NCI-H524 treated with DMSO at 0.1 percent for 48 hours (cell line): ENCODE measurements around the gene ZFAND6.

Experiments
- DNase-seq: peaks from one replicate; lab custom pipeline; 2025; lab: John Stamatoyannopoulos, UW

The ZFAND6 gene

GRCh38 chr15:80171787-80172186 lies 112.3 kb downstream of the ZFAND6 start:
- DNase-seq: no peak

DNA sequence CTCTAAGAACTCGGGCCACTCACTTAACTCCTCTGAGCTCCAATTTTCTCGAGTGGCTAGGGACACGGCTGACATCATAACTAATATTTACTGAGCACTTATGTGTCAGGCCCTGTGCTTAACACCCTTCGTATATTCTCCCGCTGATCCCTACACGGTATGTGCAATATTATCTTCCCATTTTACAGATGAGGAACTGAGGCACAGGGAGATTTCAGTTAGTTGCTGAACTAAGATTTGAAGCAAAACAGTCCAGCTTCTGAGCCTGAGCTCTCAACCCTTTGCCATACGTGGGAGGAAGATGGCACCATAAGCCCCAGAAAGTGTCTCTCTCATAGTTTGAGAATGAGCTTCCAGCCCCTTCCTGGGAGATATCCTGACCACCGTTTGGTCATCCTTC lies 112.9 kb downstream of the ZFAND6 start:
- no peak for DNase-seq

- no peak for DNase-seq
Observed at GRCh38 chr15:80173022-80173759, 113.7 kb downstream of the ZFAND6 start.

DNA sequence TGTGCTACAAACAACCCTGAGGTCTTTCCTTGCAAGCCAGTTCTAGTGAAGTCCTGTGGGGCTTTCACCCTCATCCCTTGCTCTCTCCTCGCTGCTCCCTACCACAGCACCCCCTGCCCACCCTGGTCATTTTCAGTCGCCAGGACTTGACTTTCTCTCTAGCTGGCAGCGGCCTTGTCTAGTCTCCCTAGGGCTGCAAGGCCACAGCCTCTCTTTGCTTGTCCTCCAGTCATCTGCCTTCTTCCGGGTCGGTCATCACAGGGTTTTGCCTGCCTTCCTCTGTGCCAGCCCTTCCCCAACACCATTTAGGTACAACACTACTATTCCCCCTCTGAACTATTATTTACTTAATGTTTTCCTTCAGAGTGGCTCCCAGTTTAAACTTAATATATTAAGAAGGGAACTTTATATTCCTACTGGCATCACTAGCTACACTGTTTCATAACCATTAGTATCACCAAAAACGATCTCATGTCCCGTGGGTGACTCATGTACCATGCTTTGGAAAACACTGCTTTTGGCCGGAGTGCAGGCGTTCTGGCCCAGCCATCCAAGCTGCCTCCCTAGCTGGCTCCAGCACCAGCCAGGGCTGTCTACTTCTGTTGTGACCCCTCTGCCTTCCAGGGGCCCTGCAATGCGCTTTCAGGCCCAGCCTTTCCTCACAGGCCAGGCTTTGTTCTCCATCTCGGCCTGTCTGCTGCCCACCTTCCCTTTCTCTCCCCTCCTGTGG lies 114.7 kb downstream of the ZFAND6 start:
- no peak for DNase-seq

- DNase-seq: no peak
Observed at GRCh38 chr15:80175436-80175835, 116.0 kb downstream of the ZFAND6 start.

DNA sequence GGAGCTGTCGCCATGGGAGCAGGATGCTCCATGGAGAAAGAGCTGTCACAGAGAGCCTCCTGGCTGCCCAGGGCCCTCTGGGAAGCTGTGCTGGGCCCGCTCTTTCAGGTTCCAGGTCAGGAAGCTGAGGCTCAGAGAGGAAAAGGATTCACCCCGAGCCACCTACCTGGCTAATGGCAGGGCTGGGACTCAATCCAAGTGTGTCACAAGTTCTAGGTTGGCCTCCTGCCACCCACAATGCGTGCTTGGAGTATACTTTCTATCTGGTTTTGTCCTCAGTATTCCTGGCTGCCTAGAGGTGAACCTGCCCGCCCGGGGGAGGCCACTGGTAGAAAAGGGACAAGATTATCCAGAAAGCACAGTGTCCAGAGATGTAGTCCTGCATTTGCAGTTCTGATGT lies 117.0 kb downstream of the ZFAND6 start:
- no peak for DNase-seq

DNA sequence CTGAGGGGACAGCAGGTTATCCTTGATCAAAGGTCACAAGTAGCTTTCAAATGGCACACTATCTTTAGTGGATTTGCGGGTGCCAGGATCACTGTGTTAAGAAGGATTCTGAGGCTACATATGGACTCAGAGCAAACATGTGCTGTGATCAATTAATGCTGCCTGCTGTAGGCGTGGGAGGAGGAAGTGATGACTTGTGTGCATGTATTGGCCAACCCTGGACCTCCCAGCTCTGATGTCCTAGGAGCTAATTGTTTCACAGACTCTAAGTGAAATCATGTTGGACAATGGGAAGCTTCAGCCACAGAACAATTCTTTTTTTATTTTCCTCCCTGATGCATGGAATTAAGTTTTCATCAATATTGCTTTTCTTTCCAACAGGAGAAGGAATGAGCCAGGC lies 117.7 kb downstream of the ZFAND6 start:
- DNase-seq: no peak

GRCh38 chr15:80179025-80179759 lies 119.7 kb downstream of the ZFAND6 start:
- DNase-seq: no peak

DNA sequence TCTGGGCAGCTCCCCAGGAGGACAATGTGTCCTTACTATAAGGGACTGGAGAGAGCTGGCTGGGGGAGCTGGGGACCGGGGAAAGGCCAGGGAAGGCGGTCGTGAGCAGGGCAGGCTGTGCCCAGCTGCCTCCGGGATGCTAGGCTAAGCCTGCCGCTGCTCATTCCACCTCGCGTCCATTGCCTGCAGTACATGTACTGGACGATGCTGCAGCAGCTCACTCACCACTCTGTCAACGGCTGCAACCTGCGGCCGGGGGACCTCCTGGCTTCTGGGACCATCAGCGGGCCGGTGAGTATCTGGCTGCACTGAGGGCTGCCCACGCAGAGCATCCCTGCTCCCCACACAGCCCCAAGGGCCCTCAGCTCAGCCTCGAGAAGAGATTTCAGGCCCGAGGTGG lies 120.5 kb downstream of the ZFAND6 start:
- no peak for DNase-seq

DNA sequence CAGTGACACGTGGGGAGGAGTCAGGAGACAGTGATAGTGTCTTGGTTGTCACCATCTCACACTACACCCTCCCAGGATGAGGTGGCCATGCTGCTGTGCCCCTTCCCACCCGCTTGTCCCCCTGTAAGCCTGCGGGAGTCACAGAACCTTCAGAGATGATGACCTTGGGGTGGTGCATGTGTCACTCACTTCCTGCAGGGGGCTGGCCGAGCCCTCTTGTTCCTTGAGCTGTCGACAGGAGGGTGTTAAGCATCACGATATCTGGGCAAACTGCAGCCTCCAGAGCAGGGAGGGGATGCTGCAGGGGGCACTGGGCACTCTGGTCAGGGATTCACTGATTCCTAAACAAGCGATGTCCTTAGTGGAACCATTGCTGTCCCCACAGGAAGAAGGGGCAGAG lies 121.0 kb downstream of the ZFAND6 start:
- DNase-seq: no peak

GRCh38 chr15:80180986-80181385 lies 121.5 kb downstream of the ZFAND6 start:
- DNase-seq: no peak

DNA sequence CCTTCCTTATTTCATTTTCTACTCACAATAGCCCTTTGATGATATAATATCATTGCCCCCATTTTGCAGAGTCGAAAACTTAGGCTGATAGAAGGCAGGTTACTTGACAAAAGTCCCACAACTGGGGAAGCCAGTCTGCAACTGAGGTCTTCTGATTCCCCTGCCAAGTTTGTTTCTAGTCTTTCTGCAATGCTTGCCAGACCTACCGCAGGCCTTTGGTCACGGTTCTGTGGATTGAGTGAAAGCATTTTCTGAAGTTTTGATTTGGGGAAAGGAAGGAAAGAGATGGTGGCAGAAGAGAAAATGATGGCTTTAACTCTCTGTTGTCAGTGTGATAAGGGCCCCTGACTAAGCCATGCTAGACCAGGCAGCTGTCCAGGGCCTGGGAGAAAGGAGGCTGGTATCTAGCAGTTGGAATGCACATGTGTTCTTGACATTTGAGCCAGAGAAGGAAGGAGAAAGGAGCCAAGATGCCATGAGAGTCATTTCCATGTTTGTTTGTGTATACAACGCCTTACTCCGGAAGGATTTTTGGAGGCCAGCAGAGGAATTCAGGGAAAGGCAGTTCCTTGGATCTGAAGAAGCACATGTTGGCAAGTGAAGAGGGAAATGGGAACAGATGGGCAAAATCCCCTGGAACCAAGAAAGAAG lies 123.3 kb downstream of the ZFAND6 start:
- peak; percentile 33 for DNase-seq

- no peak for DNase-seq
Observed at GRCh38 chr15:80183306-80183705, 123.8 kb downstream of the ZFAND6 start.

DNA sequence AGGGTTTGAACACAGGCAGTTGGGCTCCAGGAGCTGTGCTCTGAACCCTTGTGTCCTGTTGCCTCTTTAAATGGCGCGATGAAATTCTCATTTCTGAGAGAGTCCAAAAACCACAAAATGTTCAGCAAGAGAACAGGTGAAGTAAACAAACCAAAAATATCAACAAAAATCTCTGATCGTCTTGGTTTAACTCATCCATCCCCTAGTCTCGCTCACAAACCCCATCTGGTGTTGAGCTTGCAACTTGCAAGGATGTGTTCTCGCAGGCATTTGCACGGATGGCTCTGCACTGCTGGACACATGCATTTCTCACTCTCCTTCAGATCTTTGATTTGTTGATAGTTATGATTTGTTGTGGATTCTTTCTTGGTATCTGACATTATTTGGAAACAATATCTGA lies 124.4 kb downstream of the ZFAND6 start:
- no peak for DNase-seq

- DNase-seq: no peak
Observed at GRCh38 chr15:80184554-80184953, 125.1 kb downstream of the ZFAND6 start.

DNA sequence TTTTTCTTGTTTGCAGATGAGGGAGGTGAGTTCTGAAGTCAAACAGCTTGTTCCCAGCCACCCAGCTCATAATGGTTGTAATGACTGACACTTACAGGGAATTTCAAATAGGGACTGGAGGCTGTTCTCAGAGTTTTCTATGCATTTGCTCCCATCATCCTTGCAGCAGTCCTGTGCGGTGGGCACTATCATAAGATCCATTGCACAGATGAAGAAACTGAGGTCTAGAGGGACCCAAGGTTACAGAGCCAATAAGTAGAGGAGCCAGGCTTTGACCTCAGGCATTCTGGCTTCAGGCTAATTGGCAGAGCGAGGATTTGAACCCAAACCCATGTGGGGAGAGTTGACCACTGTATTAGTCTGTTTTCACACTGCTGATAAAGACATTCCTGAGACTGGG lies 125.7 kb downstream of the ZFAND6 start:
- no peak for DNase-seq

- DNase-seq: no peak
Observed at GRCh38 chr15:80186066-80186465, 126.6 kb downstream of the ZFAND6 start.

DNA sequence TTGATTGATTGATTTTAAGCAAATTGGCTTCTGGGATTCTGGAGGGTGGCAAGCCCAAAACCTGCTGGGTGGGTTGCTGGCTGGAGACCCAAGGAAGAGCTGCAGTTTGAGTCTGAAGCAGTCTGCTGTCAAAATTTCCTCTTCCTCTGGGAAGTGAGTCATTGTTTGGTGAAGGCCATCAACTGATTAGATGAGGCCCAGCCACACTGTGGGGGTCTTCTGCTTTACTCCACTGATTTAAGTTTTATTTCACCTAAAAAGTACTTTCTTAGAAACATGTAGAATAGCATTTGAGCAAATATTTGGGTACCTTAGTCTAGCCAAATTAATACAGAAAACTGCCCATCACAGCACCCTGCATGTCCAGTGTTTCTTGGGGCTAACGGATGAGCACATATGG lies 127.1 kb downstream of the ZFAND6 start:
- DNase-seq: no peak
